HCT116 (cell line): ENCODE measurements around the gene DENND5A. TPM values are rescaled to one million over a fixed set of nuclear protein-coding genes. Genes with fewer than 3 reads are reported as not detected.
A peak's percentile ranks its signal among the peaks of the same experiment; 100 is the strongest.

Source experiments
- ATAC-seq: fragments of 200-7000 bp; cut with Tn5 transposase; 2 replicates; pipeline ENCODE4 v1.9.1; 2020; ENCODE audit warnings: mild to moderate bottlenecking, moderate library complexity
- BruUV-seq: library from RNA; stranded (reverse); fragments of 400-500 nt; replicated peaks from 2 replicates; lab custom pipeline; 2021; lab: Mats Ljungman, UMichigan
- CTCF ChIA-PET: fragments of 300-600 bp; sonication (Branson Sonifier 250); formaldehyde crosslinking; loops from one replicate; lab custom pipeline; 2021; ENCODE audit warnings: antibody characterized with exemption; lab: Charles Lee
- POLR2A ChIA-PET: fragments of 300-600, 350-600 bp; sonication (Branson Sonifier 250); formaldehyde crosslinking; loops from one replicate; lab custom pipeline; 2021; ENCODE audit warnings: antibody characterized with exemption; lab: Charles Lee
- RAD21 ChIA-PET, 2 experiments: fragments of 300-600 bp; sonication (Branson Sonifier 250); formaldehyde crosslinking; loops; one replicate each; lab custom pipeline; 2023; ENCODE audit warnings: low total read pairs in 2 of 2; ENCODE audit not compliant: uncharacterized antibody in 2 of 2, unreplicated experiment in 2 of 2, low non-redundant PET in 1 of 2; lab: Charles Lee
- DNase-seq: peaks from one replicate; pipeline ENCODE4 v3.0.0-alpha.2; 2010; ENCODE audit warnings: low read depth, low spot score
- H2AFZ ChIP-seq: fragments of 200-600 bp; shearing (Covaris generic), sonication (generic); 2 replicates; pipeline ENCODE4 v1.6.1; 2017; ENCODE audit warnings: low read depth, mixed run types, mixed read lengths, antibody characterized with exemption, low read length; ENCODE audit not compliant: poor library complexity, severe bottlenecking
- H3K27ac ChIP-seq: 2 replicates; pipeline ENCODE4 v1.5.1; 2012; ENCODE audit warnings: low read depth, low read length
- H3K27me3 ChIP-seq: fragments of 200-600 bp; sonication (generic); 2 replicates; pipeline ENCODE4 v1.6.1; 2016; ENCODE audit warnings: mixed run types, low read length, mixed read lengths; ENCODE audit not compliant: insufficient read depth
- H3K36me3 ChIP-seq, 2 experiments: fragments of 200-500 bp in 1 of 2; fragments of 200-600 bp in 1 of 2; sonication (Bioruptor generic) in 1 of 2; sonication (generic) in 1 of 2; 2 replicates each; pipeline versions ENCODE4 v1.5.1 to v1.6.1; 2014 to 2016; ENCODE audit warnings: low read length in 2 of 2, inconsistent platforms in 1 of 2, mixed read lengths in 1 of 2, mixed run types in 1 of 2; ENCODE audit not compliant: insufficient read depth in 2 of 2, control insufficient read depth in 1 of 2
- H3K4me1 ChIP-seq, 2 experiments: fragments of 200-600 bp in 1 of 2; sonication (generic) in 1 of 2; 2 replicates each; pipeline versions ENCODE4 v1.5.1 to v1.6.1; 2012 to 2017; ENCODE audit warnings: low read length in 2 of 2, inconsistent platforms in 1 of 2, mild to moderate bottlenecking in 1 of 2, mixed read lengths in 1 of 2, mixed run types in 1 of 2, moderate library complexity in 1 of 2; ENCODE audit not compliant: insufficient read depth in 2 of 2, control insufficient read depth in 1 of 2
- H3K4me2 ChIP-seq: fragments of 200-600 bp; sonication (generic); 2 replicates; pipeline ENCODE4 v1.6.1; 2017; ENCODE audit warnings: mixed run types, low read length, mixed read lengths
- H3K4me3 ChIP-seq, 2 experiments: fragments of 200-600 bp in 1 of 2; sonication (generic) in 1 of 2; replicated peaks in 1 of 2; 2 replicates each; pipeline ENCODE4 v1.5.1; 2011 to 2016; ENCODE audit warnings: low read length in 2 of 2, control low read depth in 1 of 2, low read depth in 1 of 2, mild to moderate bottlenecking in 1 of 2, mixed read lengths in 1 of 2, mixed run types in 1 of 2
- H3K79me2 ChIP-seq: fragments of 200-600 bp; sonication (generic); 2 replicates; pipeline ENCODE4 v1.6.1; 2017; ENCODE audit warnings: mild to moderate bottlenecking, mixed run types, low read length, moderate library complexity, mixed read lengths; ENCODE audit not compliant: insufficient read depth
- H3K9ac ChIP-seq: fragments of 200-600 bp; sonication (generic); 2 replicates; pipeline ENCODE4 v1.6.1; 2016; ENCODE audit warnings: low read length, mixed read lengths
- H3K9me2 ChIP-seq: fragments of 200-600 bp; sonication (generic), shearing (Covaris generic); 2 replicates; pipeline ENCODE4 v1.6.1; 2017; ENCODE audit warnings: mixed run types, mild to moderate bottlenecking, moderate library complexity; ENCODE audit not compliant: insufficient read depth
- H3K9me3 ChIP-seq, 2 experiments: fragments of 200-500 bp in 1 of 2; fragments of 200-600 bp in 1 of 2; sonication (Bioruptor generic) in 1 of 2; sonication (generic) in 1 of 2; 2 replicates each; pipeline ENCODE4 v1.6.1; 2014 to 2017; ENCODE audit warnings: low read length in 2 of 2, mixed read lengths in 2 of 2, inconsistent platforms in 1 of 2, low read depth in 1 of 2, mild to moderate bottlenecking in 1 of 2, mixed run types in 1 of 2, moderate library complexity in 1 of 2; ENCODE audit not compliant: control insufficient read depth in 1 of 2, insufficient read depth in 1 of 2
- H4K20me1 ChIP-seq: fragments of 200-600 bp; sonication (generic), shearing (Covaris generic); 2 replicates; pipeline ENCODE4 v1.6.1; 2017; ENCODE audit warnings: mixed run types, mild to moderate bottlenecking, moderate library complexity; ENCODE audit not compliant: insufficient read depth
- CBX3 ChIP-seq: IDR thresholded peaks from 2 replicates; pipeline ENCODE4 v1.6.1; 2012; ENCODE audit warnings: low read depth
- CEBPB ChIP-seq: IDR thresholded peaks from 2 replicates; pipeline ENCODE4 v1.6.1; 2012; ENCODE audit warnings: low read depth
- EGR1 ChIP-seq: IDR thresholded peaks from 2 replicates; pipeline ENCODE4 v1.6.1; 2012; ENCODE audit warnings: low read depth
- ELF1 ChIP-seq: IDR thresholded peaks from 2 replicates; pipeline ENCODE4 v1.6.1; 2012; ENCODE audit warnings: low read depth, borderline replicate concordance
- EZH2 ChIP-seq: fragments of 200-600 bp; sonication (generic); IDR thresholded peaks from 2 replicates; pipeline ENCODE4 v1.6.1; 2017; ENCODE audit warnings: antibody characterized with exemption, mixed run types
- EZH2phosphoT487 ChIP-seq: fragments of 200-600 bp; IDR thresholded peaks from 2 replicates; pipeline ENCODE4 v1.6.1; 2018; ENCODE audit warnings: antibody characterized with exemption, borderline replicate concordance
- FOSL1 ChIP-seq: IDR thresholded peaks from 2 replicates; pipeline ENCODE4 v1.6.1; 2012; ENCODE audit warnings: low read depth
- JUND ChIP-seq: IDR thresholded peaks from 2 replicates; pipeline ENCODE4 v1.6.1; 2012
- MAX ChIP-seq: IDR thresholded peaks from 2 replicates; pipeline ENCODE4 v1.6.1; 2012
- POLR2A ChIP-seq: IDR thresholded peaks from 2 replicates; pipeline ENCODE4 v1.7.0; 2011; ENCODE audit warnings: borderline replicate concordance; ENCODE audit not compliant: insufficient read depth, insufficient read length; ENCODE audit errors: extremely low read depth
- RAD21 ChIP-seq: IDR thresholded peaks from 2 replicates; pipeline ENCODE4 v1.6.1; 2012; ENCODE audit warnings: low read depth, mild to moderate bottlenecking
- SIN3A ChIP-seq: IDR thresholded peaks from 2 replicates; pipeline ENCODE4 v1.6.1; 2012; ENCODE audit warnings: low read depth
- SP1 ChIP-seq: IDR thresholded peaks from 2 replicates; pipeline ENCODE4 v1.6.1; 2012; ENCODE audit warnings: low read depth
- SRF ChIP-seq: IDR thresholded peaks from 2 replicates; pipeline ENCODE4 v1.6.1; 2012; ENCODE audit warnings: low read depth
- TCF7L2 ChIP-seq: IDR thresholded peaks from 2 replicates; pipeline ENCODE4 v1.7.0; 2011; ENCODE audit warnings: borderline replicate concordance, inconsistent platforms; ENCODE audit not compliant: insufficient read depth, insufficient read length; ENCODE audit errors: extremely low read depth
- YY1 ChIP-seq: IDR thresholded peaks from 2 replicates; pipeline ENCODE4 v1.6.1; 2011; ENCODE audit warnings: low read length, low read depth, moderate library complexity, mild to moderate bottlenecking; ENCODE audit not compliant: insufficient replicate concordance; ENCODE audit errors: extremely low read depth
- ZBTB33 ChIP-seq: IDR thresholded peaks from 2 replicates; pipeline ENCODE4 v1.6.1; 2011; ENCODE audit warnings: mild to moderate bottlenecking, low read length, moderate library complexity; ENCODE audit not compliant: insufficient replicate concordance; ENCODE audit errors: extremely low read depth
- ZFX ChIP-seq: fragments of 450-650 bp; IDR thresholded peaks from 2 replicates; pipeline ENCODE4 v1.6.1; 2017
- ZNF274 ChIP-seq: fragments of 200-500 bp; sonication (Bioruptor generic); IDR thresholded peaks from 2 replicates; pipeline ENCODE4 v1.6.1; 2014; ENCODE audit warnings: mild to moderate bottlenecking, low read depth, low read length, inconsistent platforms
- intact Hi-C: fragments of 100-400 bp; cut with micrococcal nuclease; formaldehyde crosslinking; loops from 2 replicates; pipeline ENCODE4 v1.10.0; 2022
- total RNA-seq: library from RNA; stranded (reverse); gene quantifications from one replicate; pipeline ENCODE4 v1.2.1, GENCODE V29; 2021; ENCODE audit not compliant: unreplicated experiment
- TF ChIP-seq, protein P1 (sequence below): IDR thresholded peaks from 2 replicates; pipeline ENCODE4 v1.6.1; 2012; ENCODE audit warnings: low read depth
- TF ChIP-seq, protein P2 (sequence below): IDR thresholded peaks from 2 replicates; pipeline ENCODE4 v1.6.1; 2012

DENND5A gene
- total RNA-seq, 1 experiment from 2014 or later = 48.6 TPM

- Histone ChIP-seq H3K36me3 (no peaks in the 10 kb centered on the region; a peak in 1 of 4 replicates), H3K9ac (peak within 1 kb of the TSS; percentile 86), H3K27me3 (no peaks in the 10 kb centered on the region), H2AFZ (no peak within 1 kb of the TSS), H3K9me2 (no peaks in the 10 kb centered on the region), H3K4me1 (peaks cover 26 to 35% of the 10 kb centered on the region in 2 experiments; a peak in 3 of 4 replicates), H3K9me3 (no peaks in the 10 kb centered on the region), H4K20me1 (no peaks in the 10 kb centered on the region), H3K79me2 (peaks cover 45% of the 10 kb centered on the region), H3K4me2 (peak within 1 kb of the TSS; percentile 90), H3K27ac (peak within 1 kb of the TSS; percentile 84), H3K4me3 (peak within 1 kb of the TSS; percentile 96 to 97)
- ATAC-seq (peak; percentile 96), DNase-seq (peak; percentile 97)
- no TSS peak for BruUV-seq
- RAD21 ChIA-PET = no interaction called here
- CTCF ChIA-PET = interaction anchor here (1.4 kb wide), 1 partner anchor 34 kb away, joined by 3 read pairs; no protein-coding TSS in a partner anchor
- intact Hi-C loops = loop anchor here (1.0 to 2.0 kb wide), 2 partner anchors 50 to 70 kb away; partner anchors contain the start of gene IPO7
- POLR2A ChIA-PET = interaction anchor here (0.7 to 2.0 kb wide), 5 partner anchors 10 to 146 kb away, joined by 3 to 6 read pairs (median 4); partner anchors contain the start of genes IPO7 and ZNF143
- TF ChIP-seq EZH2phosphoT487 (no peak), CBX3 (peak; percentile 48; the same call in 1 of the 2 replicates), RAD21 (peak; percentile 34; the same call in 1 of the 2 replicates), ZFX (peak; percentile 22; the same call in 1 of the 2 replicates), SRF (peak; percentile 74), SP1 (peak; percentile 71), JUND (no peak), ZBTB33 (peak; percentile 90), POLR2A (peak; percentile 71), ZNF274 (no peak), EZH2 (no peak), CEBPB (peak; percentile 58; the same call in 1 of the 2 replicates), EGR1 (peak; percentile 90), YY1 (peak; percentile 62), FOSL1 (no peak), ELF1 (peak; percentile 92), TCF7L2 (peak; percentile 96), SIN3A (peak; percentile 87), MAX (peak; percentile 78; the same call in 1 of the 2 replicates)
- TF ChIP-seq, protein P1, sequence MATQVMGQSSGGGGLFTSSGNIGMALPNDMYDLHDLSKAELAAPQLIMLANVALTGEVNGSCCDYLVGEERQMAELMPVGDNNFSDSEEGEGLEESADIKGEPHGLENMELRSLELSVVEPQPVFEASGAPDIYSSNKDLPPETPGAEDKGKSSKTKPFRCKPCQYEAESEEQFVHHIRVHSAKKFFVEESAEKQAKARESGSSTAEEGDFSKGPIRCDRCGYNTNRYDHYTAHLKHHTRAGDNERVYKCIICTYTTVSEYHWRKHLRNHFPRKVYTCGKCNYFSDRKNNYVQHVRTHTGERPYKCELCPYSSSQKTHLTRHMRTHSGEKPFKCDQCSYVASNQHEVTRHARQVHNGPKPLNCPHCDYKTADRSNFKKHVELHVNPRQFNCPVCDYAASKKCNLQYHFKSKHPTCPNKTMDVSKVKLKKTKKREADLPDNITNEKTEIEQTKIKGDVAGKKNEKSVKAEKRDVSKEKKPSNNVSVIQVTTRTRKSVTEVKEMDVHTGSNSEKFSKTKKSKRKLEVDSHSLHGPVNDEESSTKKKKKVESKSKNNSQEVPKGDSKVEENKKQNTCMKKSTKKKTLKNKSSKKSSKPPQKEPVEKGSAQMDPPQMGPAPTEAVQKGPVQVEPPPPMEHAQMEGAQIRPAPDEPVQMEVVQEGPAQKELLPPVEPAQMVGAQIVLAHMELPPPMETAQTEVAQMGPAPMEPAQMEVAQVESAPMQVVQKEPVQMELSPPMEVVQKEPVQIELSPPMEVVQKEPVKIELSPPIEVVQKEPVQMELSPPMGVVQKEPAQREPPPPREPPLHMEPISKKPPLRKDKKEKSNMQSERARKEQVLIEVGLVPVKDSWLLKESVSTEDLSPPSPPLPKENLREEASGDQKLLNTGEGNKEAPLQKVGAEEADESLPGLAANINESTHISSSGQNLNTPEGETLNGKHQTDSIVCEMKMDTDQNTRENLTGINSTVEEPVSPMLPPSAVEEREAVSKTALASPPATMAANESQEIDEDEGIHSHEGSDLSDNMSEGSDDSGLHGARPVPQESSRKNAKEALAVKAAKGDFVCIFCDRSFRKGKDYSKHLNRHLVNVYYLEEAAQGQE = no peak
- TF ChIP-seq, protein P2, sequence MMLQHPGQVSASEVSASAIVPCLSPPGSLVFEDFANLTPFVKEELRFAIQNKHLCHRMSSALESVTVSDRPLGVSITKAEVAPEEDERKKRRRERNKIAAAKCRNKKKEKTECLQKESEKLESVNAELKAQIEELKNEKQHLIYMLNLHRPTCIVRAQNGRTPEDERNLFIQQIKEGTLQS = no peak
Observed at GRCh38 chr11:9314291-9315077, 49.3 kb upstream of the DENND5A start, which contains the start of gene TMEM41B. Gene TMEM41B, minus strand, starts transcription at chr11:9314593. Its CDS starts 152 bp downstream, at chr11:9314441.
